Measurements from ENCODE around the gene EXOC6B. TPM values are rescaled to one million over a fixed set of nuclear protein-coding genes. Genes with fewer than 3 reads are reported as not detected.

The EXOC6B gene
- total and polyA plus RNA-seq, 10 of the 15 experiments (the other 5 are each of a cell fraction or from before 2014, with no cell fraction given), result 0.23 to 2.2 (median 1.2) TPM

GRCh38 chr2:72837171-72837570 lies 11.3 kb upstream of the EXOC6B start (continued):
- TF ChIP-seq SPI1 (IDR thresholded peaks at IDR 0.05; ENCODE audit: borderline replicate concordance, insufficient read depth, low read depth, low read length), result no peak
- no peak for TF ChIP-seq EZH2 (IDR thresholded peaks at IDR 0.05; ENCODE audit: borderline replicate concordance, control insufficient read depth, low read depth, low read length)
- TF ChIP-seq TCF7 (IDR thresholded peaks at IDR 0.05; ENCODE audit: borderline replicate concordance), result no peak

GRCh38 chr2:72835403-72835802 lies 9.6 kb upstream of the EXOC6B start:
- in situ Hi-C loops (cut with MboI) (no loop called here), intact Hi-C loops (cut with micrococcal nuclease; ENCODE audit: unreplicated experiment) (no loop called here)
- H3K4me1 ChIP-seq (ENCODE audit: control insufficient read depth, insufficient read depth, low read length), result peaks cover 5% of the 10 kb centered on the region
- no peak for DNase-seq (ENCODE audit: low read depth, low spot score)
- H3K9ac ChIP-seq (ENCODE audit: control insufficient read depth, insufficient read depth, low read length), result no peak overlapping the region
- no peaks in the 10 kb centered on the region for H3K79me2 ChIP-seq (ENCODE audit: control insufficient read depth, insufficient read depth, low read length)
- no peaks in the 10 kb centered on the region for H3K9me3 ChIP-seq (replicated peaks; ENCODE audit: control insufficient read depth, insufficient read depth, low read length)
- SMC1A ChIA-PET (ENCODE audit: uncharacterized antibody, unreplicated experiment), result no interaction called here
- no peaks in the 10 kb centered on the region; a peak in 1 of 4 replicates for H3K27me3 ChIP-seq (replicated peaks in 1 of 2; ENCODE audit: control insufficient read depth in 2 of 2, insufficient read depth in 2 of 2, low read length in 1 of 2)
- H3K36me3 ChIP-seq (ENCODE audit: control insufficient read depth in 2 of 2, insufficient read depth in 2 of 2, low read length in 1 of 2), result no peaks in the 10 kb centered on the region
- CTCF ChIA-PET, result no interaction called here
- H3K4me2 ChIP-seq (ENCODE audit: control insufficient read depth, insufficient read depth), result no peak overlapping the region
- no TSS peak for BruUV-seq (replicated peaks)
- POLR2A ChIA-PET, result interaction anchor here (0.6 kb wide), 1 partner anchor 15 kb away, joined by 3 read pairs; no protein-coding TSS in a partner anchor
- no peak overlapping the region for H3K4me3 ChIP-seq
- no peak for FAIRE-seq
- no peak for ATAC-seq
- WGBS (ENCODE audit: insufficient coverage, insufficient replicate concordance, low lambda C conversion rate, missing lambda C conversion rate), result 35% methylated on average over 1 of the region's 1 CpG
- no peak overlapping the region for H3K27ac ChIP-seq (ENCODE audit: control insufficient read depth, insufficient read depth)
- H4K20me1 ChIP-seq (ENCODE audit: control insufficient read depth, insufficient read depth), result no peaks in the 10 kb centered on the region
- no peak overlapping the region for H2AFZ ChIP-seq (ENCODE audit: control insufficient read depth, low read depth, low read length)
- RAD21 ChIA-PET (ENCODE audit: unreplicated experiment), result no interaction called here
- no peak for TF ChIP-seq SIX5 (IDR thresholded peaks at IDR 0.05; ENCODE audit: low read depth, low read length, severe bottlenecking)
- no peak for TF ChIP-seq GATAD2B (conservative IDR thresholded peaks at IDR 0.05; ENCODE audit: low read depth)
- TF ChIP-seq NBN (IDR thresholded peaks at IDR 0.05), result no peak
- TF ChIP-seq MAX (IDR thresholded peaks at IDR 0.05; ENCODE audit: low read depth, low read length), result no peak
- no peak for TF ChIP-seq PKNOX1 (IDR thresholded peaks at IDR 0.05)
- no peak for TF ChIP-seq WRNIP1 (IDR thresholded peaks at IDR 0.05; ENCODE audit: borderline replicate concordance, low read depth, low read length)
- no peak for TF ChIP-seq ATF3 (IDR thresholded peaks at IDR 0.05; ENCODE audit: borderline replicate concordance, extremely low read depth, low read depth, low read length)
- no peak for TF ChIP-seq PML (IDR thresholded peaks at IDR 0.05; ENCODE audit: low read length)
- no peak for TF ChIP-seq REST (IDR thresholded peaks at IDR 0.05; ENCODE audit: low read depth, low read length)
- no peak for TF ChIP-seq PAX8 (IDR thresholded peaks at IDR 0.05)
- no peak for TF ChIP-seq ZBTB4 (CRISPR knock-in tag; IDR thresholded peaks at IDR 0.05)
- TF ChIP-seq NFYB (IDR thresholded peaks at IDR 0.05; ENCODE audit: insufficient read depth, low read depth, low read length), result no peak

Data from GM12878 (cell line).